CD14-positive monocyte (primary cell): ENCODE results near the gene PDLIM4. TPM values are rescaled to one million over a fixed set of nuclear protein-coding genes. Genes with fewer than 3 reads are reported as not detected.
A peak's percentile ranks its signal among the peaks of the same experiment; 100 is the strongest.

Experiments used
- DNase-seq, 3 donors: peaks; one replicate each; pipeline ENCODE4 v3.0.0-alpha.2; 2011 to 2022
- H2AFZ ChIP-seq: 2 replicates; pipeline ENCODE4 v1.6.0; 2012; ENCODE audit warnings: mild to moderate bottlenecking, low read depth, low read length, inconsistent platforms; ENCODE audit not compliant: insufficient read depth, poor library complexity, severe bottlenecking
- H3K27ac ChIP-seq, 2 donors: 1 replicate in 1 of 2; 2 replicates in 1 of 2; pipeline ENCODE4 v1.5.1; 2012 to 2013; ENCODE audit warnings: low read length in 2 of 2, control low read depth in 1 of 2, inconsistent platforms in 1 of 2, low read depth in 1 of 2, mild to moderate bottlenecking in 1 of 2
- H3K27me3 ChIP-seq, 2 donors: one replicate each; pipeline versions ENCODE4 v1.6.0 to v1.6.1; 2011 to 2013; ENCODE audit warnings: low read length in 2 of 2; ENCODE audit not compliant: control insufficient read depth in 2 of 2, insufficient read depth in 2 of 2
- H3K36me3 ChIP-seq, 2 donors: replicated peaks in 1 of 2; 1 replicate in 1 of 2; 2 replicates in 1 of 2; pipeline versions ENCODE4 v1.5.1 to v1.6.1; 2012 to 2013; ENCODE audit warnings: low read length in 2 of 2, control low read depth in 1 of 2, inconsistent platforms in 1 of 2, mild to moderate bottlenecking in 1 of 2; ENCODE audit not compliant: insufficient read depth in 2 of 2, control insufficient read depth in 1 of 2
- H3K4me1 ChIP-seq, 2 donors: 1 replicate in 1 of 2; 2 replicates in 1 of 2; pipeline versions ENCODE4 v1.5.1 to v1.6.1; 2012 to 2013; ENCODE audit warnings: low read length in 2 of 2, control low read depth in 1 of 2, inconsistent platforms in 1 of 2, mild to moderate bottlenecking in 1 of 2, moderate library complexity in 1 of 2; ENCODE audit not compliant: insufficient read depth in 2 of 2, control insufficient read depth in 1 of 2
- H3K4me2 ChIP-seq: replicated peaks from 2 replicates; pipeline ENCODE3; 2012; ENCODE audit warnings: low read length, moderate library complexity, mild to moderate bottlenecking; ENCODE audit not compliant: poor library complexity, severe bottlenecking; ENCODE audit errors: extremely low read depth
- H3K4me3 ChIP-seq, 3 experiments: fragments of 200-600 bp in 1 of 3; sonication (generic) in 1 of 3; replicated peaks in 1 of 3; 1 replicate in 2 of 3; 2 replicates in 1 of 3; pipeline ENCODE4 v1.5.1; 2011 to 2013; ENCODE audit warnings: low read length in 3 of 3, mild to moderate bottlenecking in 3 of 3, control low read depth in 2 of 3, low read depth in 2 of 3, inconsistent platforms in 1 of 3, moderate library complexity in 1 of 3
- H3K79me2 ChIP-seq: 2 replicates; pipeline ENCODE4 v1.6.0; 2012; ENCODE audit warnings: mild to moderate bottlenecking, control low read depth, inconsistent platforms, low read length, moderate library complexity; ENCODE audit not compliant: insufficient read depth
- H3K9ac ChIP-seq: 2 replicates; pipeline ENCODE4 v1.6.0; 2017; ENCODE audit warnings: low read length, mild to moderate bottlenecking; ENCODE audit not compliant: insufficient read depth, poor library complexity, severe bottlenecking
- H3K9me3 ChIP-seq, 2 donors: replicated peaks in 1 of 2; 1 replicate in 1 of 2; 2 replicates in 1 of 2; pipeline versions ENCODE4 v1.5.1 to v1.6.1; 2012 to 2013; ENCODE audit warnings: low read length in 2 of 2, control low read depth in 1 of 2; ENCODE audit not compliant: control insufficient read depth in 1 of 2, insufficient read depth in 1 of 2
- H4K20me1 ChIP-seq: 2 replicates; pipeline ENCODE4 v1.6.0; 2012; ENCODE audit warnings: mild to moderate bottlenecking, low read length, control low read depth, moderate library complexity; ENCODE audit not compliant: insufficient read depth
- H3K27ac Mint-ChIP-seq, 7 donors: one replicate each; pipeline ENCODE4 v1.8.0; 2020; ENCODE audit warnings: mild to moderate bottlenecking in 7 of 7, mixed read lengths in 7 of 7, moderate library complexity in 6 of 7, inconsistent platforms in 2 of 7
- H3K27me3 Mint-ChIP-seq, 3 donors: one replicate each; pipeline ENCODE4 v1.8.0; 2021 to 2022; ENCODE audit warnings: low read depth in 3 of 3, mild to moderate bottlenecking in 3 of 3, mixed read lengths in 3 of 3, moderate library complexity in 3 of 3, inconsistent platforms in 1 of 3
- H3K36me3 Mint-ChIP-seq, 2 donors: one replicate each; pipeline ENCODE4 v1.8.0; 2020; ENCODE audit warnings: mixed read lengths in 2 of 2, inconsistent platforms in 1 of 2, mild to moderate bottlenecking in 1 of 2
- H3K4me1 Mint-ChIP-seq: one replicate; pipeline ENCODE4 v1.8.0; 2020; ENCODE audit warnings: mild to moderate bottlenecking, mixed read lengths
- H3K4me3 Mint-ChIP-seq, 2 donors: one replicate each; pipeline ENCODE4 v1.8.0; 2020; ENCODE audit warnings: mild to moderate bottlenecking in 2 of 2, mixed read lengths in 2 of 2, moderate library complexity in 1 of 2
- H3K9me3 Mint-ChIP-seq, 7 donors: one replicate each; pipeline ENCODE4 v1.8.0; 2020 to 2022; ENCODE audit warnings: mixed read lengths in 7 of 7, mild to moderate bottlenecking in 6 of 7, moderate library complexity in 6 of 7, inconsistent platforms in 2 of 7
- CTCF ChIP-seq: fragments of 200-600 bp; IDR thresholded peaks from one replicate; pipeline ENCODE4 v1.8.0; 2022; ENCODE audit warnings: antibody characterized with exemption, mild to moderate bottlenecking
- WGBS: methylation state at CpG from one replicate; pipeline ENCODE4 v1.1.5; 2013; ENCODE audit warnings: missing lambda C conversion rate; ENCODE audit not compliant: insufficient coverage; 5-methylcytosine and 5-hydroxymethylcytosine counted together
- intact Hi-C, 2 donors: fragments of 100-400 bp; cut with micrococcal nuclease; formaldehyde crosslinking; loops; one replicate each; pipeline versions ENCODE4 v1.15.0 to v1.15.1; 2023
- polyA plus RNA-seq, 3 donors: library from polyadenylated mRNA; depleted of rRNA in 1 of 3; unstranded in 2 of 3; stranded (reverse) in 1 of 3; fragments of 300-500 nt in 2 of 3; fragments of >200 nt in 1 of 3; fragmentation: Illumina TruSeq in 2 of 3; gene quantifications; 1 replicate in 2 of 3; 2 replicates in 1 of 3; pipeline ENCODE4 v1.2.3, GENCODE V29; 2012 to 2021

Gene PDLIM4
- polyA plus RNA-seq, 3 donors = not detected

GRCh38 chr5:132271251-132272246 is 14.1 kb downstream of the PDLIM4 start:
- peak overlapping the region; percentile 74 to 83 for H3K4me3 Mint-ChIP-seq
- no peaks in the 10 kb centered on the region for H3K9me3 Mint-ChIP-seq
- Histone ChIP-seq H4K20me1 (no peaks in the 10 kb centered on the region), H3K79me2 (no peaks in the 10 kb centered on the region), H3K9ac (peak overlapping the region; percentile 28), H3K27me3 (no peaks in the 10 kb centered on the region), H3K9me3 (no peaks in the 10 kb centered on the region), H3K4me1 (peaks cover 3 to 17% of the 10 kb centered on the region in 2 donors), H3K36me3 (no peaks in the 10 kb centered on the region), H3K4me3 (peak overlapping the region in 2 of 3 experiments; percentile 2 to 65), H3K4me2 (peak overlapping the region; percentile 78), H3K27ac (no peak overlapping the region), H2AFZ (peak overlapping the region; percentile 70)
- no peak for TF ChIP-seq CTCF
- WGBS = 56% methylated on average over 77 of the region's 77 CpGs
- peaks cover 21% of the 10 kb centered on the region for H3K4me1 Mint-ChIP-seq
- H3K36me3 Mint-ChIP-seq = peaks cover 0 to 2% of the 10 kb centered on the region in 2 donors
- H3K27me3 Mint-ChIP-seq = peaks cover 7 to 18% (median 15%) of the 10 kb centered on the region in 3 donors
- H3K27ac Mint-ChIP-seq = no peak overlapping the region
- intact Hi-C loops = loop anchor here (5.0 to 10.0 kb wide), 2 partner anchors 51 to 53 kb away; no protein-coding TSS in a partner anchor
- DNase-seq = peak in 2 of 3 donors; percentile 20 to 22

GRCh38 chr5:132272311-132273210 is 15.1 kb downstream of the PDLIM4 start:
- H3K27me3 Mint-ChIP-seq = peaks cover 8 to 18% (median 15%) of the 10 kb centered on the region in 3 donors
- H3K27ac Mint-ChIP-seq = peak overlapping the region in 2 of 7 donors; percentile 70 to 78
- no peaks in the 10 kb centered on the region for H3K9me3 Mint-ChIP-seq
- Histone ChIP-seq H3K4me2 (peak overlapping the region; percentile 39), H3K4me3 (peak overlapping the region in 1 of 3 experiments; percentile 29), H2AFZ (peak overlapping the region; percentile 54), H3K79me2 (no peaks in the 10 kb centered on the region), H3K4me1 (peaks cover 3 to 17% of the 10 kb centered on the region in 2 donors), H3K27ac (no peak overlapping the region), H3K9me3 (no peaks in the 10 kb centered on the region), H3K9ac (no peak overlapping the region), H4K20me1 (no peaks in the 10 kb centered on the region), H3K36me3 (no peaks in the 10 kb centered on the region), H3K27me3 (no peaks in the 10 kb centered on the region)
- peak; percentile 42 to 56 (median 47) for DNase-seq
- H3K4me1 Mint-ChIP-seq = peaks cover 21% of the 10 kb centered on the region
- TF ChIP-seq CTCF = peak; percentile 93
- H3K36me3 Mint-ChIP-seq = peaks cover 2% of the 10 kb centered on the region in 2 donors
- peak overlapping the region; percentile 74 to 86 for H3K4me3 Mint-ChIP-seq
- intact Hi-C loops = loop anchor here (5.0 to 10.0 kb wide), 2 partner anchors 50 to 52 kb away; no protein-coding TSS in a partner anchor
- 58% methylated on average over 27 of the region's 37 CpGs for WGBS
